ENCODE measurements around the gene PMPCA. TPM values are rescaled to one million over a fixed set of nuclear protein-coding genes. Genes with fewer than 3 reads are reported as not detected.

The PMPCA gene
- total and polyA plus RNA-seq, 12 donors: 59.3 to 85.2 (median 75.4) TPM

GRCh38 chr9:136436055-136436634, 25.7 kb downstream of the PMPCA start:
- no peak for ATAC-seq
- Histone ChIP-seq H3K4me3 (no peak overlapping the region), H3K36me3 (peaks cover 0 to 55% (median 12%) of the 10 kb centered on the region in 9 donors), H3K4me1 (peaks cover 18 to 43% (median 38%) of the 10 kb centered on the region in 9 donors), H3K9me3 (no peaks in the 10 kb centered on the region), H3K27me3 (no peaks in the 10 kb centered on the region), H3K27ac (peak overlapping the region in 1 of 10 donors; percentile 3)
- intact Hi-C loops (cut with DNase I): no loop called here
- no peak for DNase-seq
- TF ChIP-seq CTCF (IDR thresholded peaks at IDR 0.05): no peak
- WGBS, 2 donors: 92 to 93% methylated on average over 25 of the region's 25 CpGs

GRCh38 chr9:136437430-136437829, 27.0 kb downstream of the PMPCA start:
- ATAC-seq (no peak), DNase-seq (no peak)
- Histone ChIP-seq H3K4me3 (peak overlapping the region in 9 of 10 donors; percentile 78 to 99 (median 97)), H3K9me3 (no peaks in the 10 kb centered on the region), H3K27ac (peak overlapping the region in 2 of 10 donors; percentile 79 to 90), H3K36me3 (peaks cover 0 to 60% (median 13%) of the 10 kb centered on the region in 9 donors), H3K27me3 (no peaks in the 10 kb centered on the region), H3K4me1 (peaks cover 18 to 43% (median 38%) of the 10 kb centered on the region in 9 donors)
- no peak for TF ChIP-seq CTCF (IDR thresholded peaks at IDR 0.05)
- 59 to 69% methylated on average over 8 of the region's 8 CpGs for WGBS, 2 donors
- intact Hi-C loops (cut with DNase I): no loop called here

- Histone ChIP-seq H3K36me3 (peaks cover under 1 to 60% (median 16%) of the 10 kb centered on the region in 9 donors), H3K4me1 (peaks cover 18 to 43% (median 38%) of the 10 kb centered on the region in 9 donors), H3K4me3 (peak overlapping the region; percentile 78 to 99 (median 96)), H3K27me3 (no peaks in the 10 kb centered on the region), H3K27ac (peak overlapping the region in 5 of 10 donors; percentile 78 to 90 (median 86)), H3K9me3 (no peaks in the 10 kb centered on the region)
- ATAC-seq (peak in 2 of 8 donors; percentile 7 to 17), DNase-seq (no peak)
- 44 to 49% methylated on average over 37 of the region's 37 CpGs for WGBS, 2 donors
- no peak for TF ChIP-seq CTCF (IDR thresholded peaks at IDR 0.05)
- intact Hi-C loops (cut with DNase I): no loop called here
Measured at GRCh38 chr9:136437839-136438547, 27.5 kb downstream of the PMPCA start.

GRCh38 chr9:136438548-136439480, 28.4 kb downstream of the PMPCA start:
- peak; percentile 9 to 51 (median 17) for ATAC-seq
- peak overlapping the region; percentile 15 to 91 (median 88) for H3K27ac ChIP-seq
- intact Hi-C loops (cut with DNase I): no loop called here
- TF ChIP-seq CTCF (IDR thresholded peaks at IDR 0.05): no peak
- H3K4me1 ChIP-seq: peaks cover 18 to 43% (median 38%) of the 10 kb centered on the region in 9 donors
- H3K27me3 ChIP-seq: no peaks in the 10 kb centered on the region
- DNase-seq: peak in 1 of 2 donors; percentile 33
- H3K4me3 ChIP-seq: peak overlapping the region; percentile 78 to 99 (median 96)
- no peaks in the 10 kb centered on the region for H3K9me3 ChIP-seq
- 0% methylated on average over 86 to 91 of the region's 91 CpGs for WGBS, 2 donors
- H3K36me3 ChIP-seq: peaks cover 3 to 60% (median 21%) of the 10 kb centered on the region in 9 donors

Measured in heart right ventricle (tissue), 16 donors.